Measurements from ENCODE around the gene SDCCAG8.

- TF ChIP-seq CTCF (IDR thresholded peaks at IDR 0.05) (no peak), POLR2AphosphoS5 (IDR thresholded peaks at IDR 0.05) (no peak), EP300 (IDR thresholded peaks at IDR 0.05) (no peak), POLR2A (IDR thresholded peaks at IDR 0.05) (no peak)
Observed at GRCh38 chr1:243501002-243501401, 245.2 kb downstream of the SDCCAG8 start.

Measured in gastroesophageal sphincter (tissue), 3 donors.